ENCODE results near the gene UTP25. TPM values are rescaled to one million over a fixed set of nuclear protein-coding genes. Genes with fewer than 3 reads are reported as not detected.

UTP25 gene
- total RNA-seq, 2 donors from 2014 or later: 5.7 to 11.6 TPM

DNA sequence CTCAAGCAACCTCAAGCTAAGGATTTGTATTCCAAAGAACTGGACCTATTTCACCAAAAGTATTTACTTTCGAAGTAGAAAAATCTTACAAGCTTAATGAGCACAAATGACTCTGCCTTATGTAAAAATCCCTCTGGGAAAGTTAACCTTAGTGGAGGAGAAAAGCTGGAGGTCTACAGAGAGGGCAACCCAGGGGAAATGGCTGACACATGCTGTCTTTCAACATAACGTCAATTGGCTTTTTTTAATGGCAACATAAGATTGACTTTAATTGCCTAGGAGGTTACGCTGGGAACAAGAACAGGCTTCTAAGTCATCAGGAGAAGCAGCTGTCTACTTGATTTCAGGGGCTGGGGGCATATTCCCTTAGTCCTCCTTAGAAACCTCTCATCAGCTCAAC lies 52.3 kb downstream of the UTP25 start:
- TF ChIP-seq, protein P1, sequence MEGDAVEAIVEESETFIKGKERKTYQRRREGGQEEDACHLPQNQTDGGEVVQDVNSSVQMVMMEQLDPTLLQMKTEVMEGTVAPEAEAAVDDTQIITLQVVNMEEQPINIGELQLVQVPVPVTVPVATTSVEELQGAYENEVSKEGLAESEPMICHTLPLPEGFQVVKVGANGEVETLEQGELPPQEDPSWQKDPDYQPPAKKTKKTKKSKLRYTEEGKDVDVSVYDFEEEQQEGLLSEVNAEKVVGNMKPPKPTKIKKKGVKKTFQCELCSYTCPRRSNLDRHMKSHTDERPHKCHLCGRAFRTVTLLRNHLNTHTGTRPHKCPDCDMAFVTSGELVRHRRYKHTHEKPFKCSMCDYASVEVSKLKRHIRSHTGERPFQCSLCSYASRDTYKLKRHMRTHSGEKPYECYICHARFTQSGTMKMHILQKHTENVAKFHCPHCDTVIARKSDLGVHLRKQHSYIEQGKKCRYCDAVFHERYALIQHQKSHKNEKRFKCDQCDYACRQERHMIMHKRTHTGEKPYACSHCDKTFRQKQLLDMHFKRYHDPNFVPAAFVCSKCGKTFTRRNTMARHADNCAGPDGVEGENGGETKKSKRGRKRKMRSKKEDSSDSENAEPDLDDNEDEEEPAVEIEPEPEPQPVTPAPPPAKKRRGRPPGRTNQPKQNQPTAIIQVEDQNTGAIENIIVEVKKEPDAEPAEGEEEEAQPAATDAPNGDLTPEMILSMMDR (IDR thresholded peaks at IDR 0.05): no peak
- no peaks in the 10 kb centered on the region for H3K27me3 ChIP-seq (replicated peaks; ENCODE audit: insufficient read depth)
- no peak for DNase-seq (ENCODE audit: low spot score)

GRCh38 chr1:209881619-209882018 lies 53.8 kb downstream of the UTP25 start:
- H3K9me3 ChIP-seq: no peaks in the 10 kb centered on the region
- no peak overlapping the region for H3K4me3 ChIP-seq
- H3K27me3 ChIP-seq (replicated peaks; ENCODE audit: insufficient read depth): no peaks in the 10 kb centered on the region
- ATAC-seq (ENCODE audit: insufficient number of reproducible peaks, low FRiP score, low read depth): no peak
- no peak for DNase-seq (ENCODE audit: low spot score)
- no peak overlapping the region for H3K27ac ChIP-seq
- TF ChIP-seq, protein P1 (IDR thresholded peaks at IDR 0.05): no peak
- H3K4me1 ChIP-seq (ENCODE audit: control insufficient read depth in 1 of 2, low read depth in 2 of 2): peaks cover 0 to 8% of the 10 kb centered on the region in 2 donors
- H3K36me3 ChIP-seq: no peaks in the 10 kb centered on the region

More for the DNA sequence above, 52.3 kb downstream of the UTP25 start:
- Histone ChIP-seq H3K36me3 (no peaks in the 10 kb centered on the region), H3K4me3 (no peak overlapping the region), H3K27ac (no peak overlapping the region), H3K9me3 (no peaks in the 10 kb centered on the region), H3K4me1 (ENCODE audit: control insufficient read depth in 1 of 2, low read depth in 2 of 2) (peaks cover 0 to 7% of the 10 kb centered on the region in 2 donors)
- no peak for ATAC-seq (ENCODE audit: insufficient number of reproducible peaks, low FRiP score, low read depth)

- peaks cover 0 to 8% of the 10 kb centered on the region in 2 donors for H3K4me1 ChIP-seq (ENCODE audit: control insufficient read depth in 1 of 2, low read depth in 2 of 2)
- ATAC-seq (ENCODE audit: insufficient number of reproducible peaks, low FRiP score, low read depth) (no peak), DNase-seq (ENCODE audit: low spot score) (no peak)
- no peaks in the 10 kb centered on the region for H3K27me3 ChIP-seq (replicated peaks; ENCODE audit: insufficient read depth)
- no peak overlapping the region for H3K27ac ChIP-seq
- TF ChIP-seq, protein P1 (IDR thresholded peaks at IDR 0.05): no peak
- no peak overlapping the region for H3K4me3 ChIP-seq
- H3K36me3 ChIP-seq: no peaks in the 10 kb centered on the region
- no peaks in the 10 kb centered on the region for H3K9me3 ChIP-seq
Observed at GRCh38 chr1:209882286-209882685, 54.5 kb downstream of the UTP25 start.

DNA sequence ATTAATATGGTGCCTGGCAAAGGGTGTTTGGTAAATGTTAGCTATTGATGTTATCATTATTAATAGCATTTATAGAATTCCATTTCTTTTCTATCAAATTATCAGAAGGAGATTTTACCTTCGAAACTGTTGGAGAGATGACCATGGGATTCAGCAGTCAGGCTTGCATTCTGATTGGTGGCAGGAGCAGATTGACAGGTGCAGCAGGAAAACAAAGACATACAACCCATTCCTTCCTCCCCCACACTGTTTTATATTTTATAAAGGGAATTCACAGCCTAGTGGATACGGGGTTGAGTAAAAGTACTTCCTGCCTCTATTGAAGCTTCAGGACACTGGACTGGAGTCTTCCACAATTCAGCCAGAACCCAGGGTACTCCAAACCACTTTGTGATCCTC lies 55.2 kb downstream of the UTP25 start:
- H3K4me3 ChIP-seq: no peak overlapping the region
- no peak overlapping the region for H3K27ac ChIP-seq
- H3K27me3 ChIP-seq (replicated peaks; ENCODE audit: insufficient read depth): no peaks in the 10 kb centered on the region
- no peaks in the 10 kb centered on the region for H3K36me3 ChIP-seq
- no peak for ATAC-seq (ENCODE audit: insufficient number of reproducible peaks, low FRiP score, low read depth)
- peaks cover 0 to 8% of the 10 kb centered on the region in 2 donors for H3K4me1 ChIP-seq (ENCODE audit: control insufficient read depth in 1 of 2, low read depth in 2 of 2)
- TF ChIP-seq, protein P1 (IDR thresholded peaks at IDR 0.05): no peak
- no peak for DNase-seq (ENCODE audit: low spot score)
- H3K9me3 ChIP-seq: no peaks in the 10 kb centered on the region

DNA sequence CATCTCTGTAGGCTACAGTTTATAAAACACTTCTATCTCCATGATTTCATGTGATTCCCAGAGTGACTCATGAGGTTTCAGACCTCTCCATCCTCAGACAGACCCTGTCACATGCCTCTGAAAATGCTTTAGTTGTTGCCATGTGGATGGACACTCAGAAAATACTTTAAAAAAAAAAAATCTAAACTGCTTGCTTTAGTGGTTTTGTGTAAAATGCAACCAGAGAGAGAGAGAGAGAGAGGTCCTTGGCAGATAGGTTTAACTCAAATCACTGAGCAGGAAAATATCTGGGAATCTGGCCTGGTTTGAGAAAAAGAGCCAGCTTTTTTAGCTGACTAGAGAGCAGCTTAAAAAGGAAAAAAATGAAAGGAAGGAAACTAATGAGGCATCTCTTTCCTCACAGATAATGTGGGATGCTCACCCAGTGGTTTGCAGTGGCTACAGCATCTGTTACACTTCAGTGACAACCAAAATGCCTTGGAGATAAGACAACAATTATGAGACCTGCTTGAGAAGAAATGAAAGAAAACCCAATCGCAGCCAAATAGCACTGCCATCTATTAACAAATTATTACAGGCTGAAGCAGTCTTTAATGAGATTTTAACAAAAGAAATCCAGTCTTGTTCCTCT lies 55.7 kb downstream of the UTP25 start:
- no peaks in the 10 kb centered on the region for H3K36me3 ChIP-seq
- ATAC-seq (ENCODE audit: insufficient number of reproducible peaks, low FRiP score, low read depth) (no peak), DNase-seq (ENCODE audit: low spot score) (no peak)
- H3K9me3 ChIP-seq: no peaks in the 10 kb centered on the region
- no peak overlapping the region for H3K4me3 ChIP-seq
- no peak overlapping the region for H3K27ac ChIP-seq
- H3K4me1 ChIP-seq (ENCODE audit: control insufficient read depth in 1 of 2, low read depth in 2 of 2): peaks cover 0 to 8% of the 10 kb centered on the region in 2 donors
- H3K27me3 ChIP-seq (replicated peaks; ENCODE audit: insufficient read depth): no peaks in the 10 kb centered on the region
- TF ChIP-seq, protein P1 (IDR thresholded peaks at IDR 0.05): no peak
